HUES48 (cell line): Measurements from ENCODE around the gene GRN.
"Not testable (repeated sequence)": the region's sequence is repeated elsewhere in the genome, so short reads cannot be mapped to it uniquely, and the experiment has no call there.

Experiments used
- H3K27ac ChIP-seq: one replicate; pipeline ENCODE4 v1.7.0; 2013; ENCODE audit warnings: low read depth, low read length, inconsistent platforms
- H3K27me3 ChIP-seq: 2 replicates; pipeline ENCODE4 v1.6.1; 2013; ENCODE audit warnings: mild to moderate bottlenecking, low read length; ENCODE audit not compliant: control insufficient read depth, insufficient read depth
- H3K36me3 ChIP-seq: 2 replicates; pipeline ENCODE4 v1.6.1; 2013; ENCODE audit warnings: low read length; ENCODE audit not compliant: control insufficient read depth, insufficient read depth
- H3K4me1 ChIP-seq: 2 replicates; pipeline ENCODE4 v1.6.1; 2013; ENCODE audit warnings: mild to moderate bottlenecking, low read length; ENCODE audit not compliant: control insufficient read depth, insufficient read depth
- H3K4me3 ChIP-seq: 2 replicates; pipeline ENCODE4 v1.5.1; 2013; ENCODE audit warnings: mild to moderate bottlenecking, low read depth, low read length
- H3K9ac ChIP-seq: 2 replicates; pipeline ENCODE4 v1.6.1; 2013; ENCODE audit warnings: mild to moderate bottlenecking, low read depth, low read length, moderate library complexity
- H3K9me3 ChIP-seq: 2 replicates; pipeline ENCODE4 v1.6.1; 2013; ENCODE audit warnings: low read length; ENCODE audit not compliant: control insufficient read depth, insufficient read depth

The GRN gene

GRCh38 chr17:44363613-44364159 is 18.6 kb downstream of the GRN start, which contains the start of gene FAM171A2:
TSS of gene FAM171A2 (minus strand) at chr17:44363853. CDS start at chr17:44363714, 139 bp downstream.
- Histone ChIP-seq H3K4me1 (peaks cover 21% of the 10 kb centered on the region), H3K9me3 (no peaks in the 10 kb centered on the region), H3K4me3 (peak within 1 kb of the TSS; percentile 79), H3K36me3 (peaks cover 11% of the 10 kb centered on the region; the same call in 1 of the 2 replicates), H3K27me3 (no peaks in the 10 kb centered on the region; the same call in 1 of the 2 replicates), H3K27ac (peak within 1 kb of the TSS; percentile 35), H3K9ac (peak within 1 kb of the TSS; percentile 48; the same call in 1 of the 2 replicates)

DNA sequence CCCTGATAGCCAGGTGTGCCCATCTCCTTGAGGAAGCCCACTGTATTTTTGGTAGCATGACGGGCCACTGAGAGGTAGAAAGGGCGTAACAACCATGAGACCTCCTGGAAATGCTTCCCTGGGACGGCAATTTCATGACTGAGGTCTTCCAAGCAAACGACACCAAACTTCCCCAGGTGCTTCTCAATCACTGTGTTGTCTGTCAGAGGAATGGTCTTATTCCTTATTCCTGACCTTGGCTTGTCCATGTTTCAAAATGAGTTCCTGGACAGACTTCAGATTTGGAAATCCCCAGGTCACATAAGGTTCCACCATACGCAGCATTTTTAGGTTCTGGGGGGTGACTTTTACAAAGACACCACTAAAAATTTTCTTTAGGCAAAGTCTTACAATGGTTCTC is 19.9 kb downstream of the GRN start:
- not testable (repeated sequence) for H3K9ac ChIP-seq, H3K27ac ChIP-seq, H3K36me3 ChIP-seq, H3K4me3 ChIP-seq, H3K27me3 ChIP-seq, H3K9me3 ChIP-seq
- H3K4me1 ChIP-seq: peaks cover 21% of the 10 kb centered on the region

DNA sequence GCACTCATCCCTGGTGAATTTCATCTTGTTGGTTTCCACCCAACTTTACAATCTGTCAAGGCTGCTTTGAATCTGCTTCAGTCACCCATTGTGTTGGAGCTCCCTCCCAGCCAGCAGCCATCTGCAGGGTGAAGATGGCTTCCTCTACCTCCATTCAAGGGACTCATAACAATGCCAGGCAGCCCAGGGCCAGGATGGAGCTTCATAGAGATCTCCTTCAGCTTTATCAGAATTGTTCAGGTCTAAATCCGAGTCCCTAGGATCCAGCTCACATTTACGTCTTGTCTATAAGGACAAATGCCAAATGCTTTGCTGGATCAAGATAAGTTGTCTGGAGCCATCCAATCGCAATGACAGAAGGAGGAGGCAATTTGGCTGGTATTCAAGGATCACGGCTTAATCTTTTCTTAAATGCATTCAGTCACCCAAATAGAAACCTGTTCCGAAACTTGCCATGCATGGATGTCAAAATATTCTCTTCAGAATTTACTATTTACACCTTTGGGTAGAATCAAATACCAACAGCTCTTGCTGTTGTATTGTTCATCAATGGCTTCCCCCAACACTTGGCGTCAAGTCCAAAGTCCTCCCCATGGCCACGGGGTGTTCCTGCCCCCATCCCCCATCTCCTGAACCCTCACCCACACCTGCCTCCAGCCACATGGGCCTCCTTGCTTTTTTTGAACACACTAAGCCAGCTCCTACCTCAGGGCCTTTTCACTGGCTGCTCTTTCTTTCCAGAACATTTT is 22.3 kb downstream of the GRN start:
- H3K9ac ChIP-seq: no peak overlapping the region
- H3K4me1 ChIP-seq: 0 out of 2 replicates have a peak, but pooled peaks cover under 1% of the 10 kb centered on the region
- no peaks in the 10 kb centered on the region for H3K36me3 ChIP-seq
- H3K4me3 ChIP-seq: no peak overlapping the region
- no peak overlapping the region for H3K27ac ChIP-seq
- H3K9me3 ChIP-seq: no peaks in the 10 kb centered on the region
- no peaks in the 10 kb centered on the region; the same call in 1 of the 2 replicates for H3K27me3 ChIP-seq

DNA sequence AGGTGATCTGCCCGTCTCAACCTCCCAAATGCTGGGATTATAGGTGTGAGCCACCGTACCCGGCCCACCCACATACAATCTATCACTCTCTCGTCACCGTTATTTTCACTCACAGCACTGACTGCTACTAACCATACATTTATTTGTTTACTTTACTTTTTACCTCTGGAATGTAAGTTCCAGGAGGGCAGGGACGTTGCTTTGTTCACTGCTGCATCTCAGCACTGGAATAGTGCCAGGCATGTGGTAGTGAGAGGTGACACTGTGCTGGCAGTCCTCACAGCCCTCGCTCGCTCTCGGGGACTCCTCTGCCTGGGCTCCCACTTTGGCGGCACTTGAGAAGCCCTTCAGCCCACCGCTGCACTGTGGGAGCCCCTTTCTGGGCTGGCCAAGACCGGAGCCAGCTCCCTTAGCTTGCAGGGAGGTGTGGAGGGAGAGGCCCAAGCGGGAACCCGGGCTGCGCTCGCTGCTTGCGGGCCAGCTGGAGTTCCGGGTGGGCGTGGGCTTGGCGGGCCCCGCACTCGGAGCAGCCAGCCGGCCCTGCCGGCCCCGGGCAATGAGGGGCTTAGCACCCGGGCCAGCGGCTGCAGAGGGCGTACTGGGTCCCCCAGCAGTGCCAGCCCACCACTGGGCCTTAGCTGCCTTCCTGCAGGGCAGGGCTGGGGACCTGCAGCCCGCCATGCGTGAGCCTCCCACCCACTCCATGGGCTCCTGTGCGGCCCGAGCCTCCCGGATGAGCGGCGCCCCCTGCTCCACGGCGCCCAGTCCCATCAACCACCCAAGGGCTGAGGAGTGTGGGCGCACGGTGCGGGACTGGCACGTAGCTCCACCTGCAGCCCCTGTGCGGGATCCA is 23.5 kb downstream of the GRN start:
- H3K36me3 ChIP-seq, H3K4me3 ChIP-seq, H3K9me3 ChIP-seq, H3K27me3 ChIP-seq, H3K27ac ChIP-seq, H3K9ac ChIP-seq, H3K4me1 ChIP-seq: not testable (repeated sequence)

DNA sequence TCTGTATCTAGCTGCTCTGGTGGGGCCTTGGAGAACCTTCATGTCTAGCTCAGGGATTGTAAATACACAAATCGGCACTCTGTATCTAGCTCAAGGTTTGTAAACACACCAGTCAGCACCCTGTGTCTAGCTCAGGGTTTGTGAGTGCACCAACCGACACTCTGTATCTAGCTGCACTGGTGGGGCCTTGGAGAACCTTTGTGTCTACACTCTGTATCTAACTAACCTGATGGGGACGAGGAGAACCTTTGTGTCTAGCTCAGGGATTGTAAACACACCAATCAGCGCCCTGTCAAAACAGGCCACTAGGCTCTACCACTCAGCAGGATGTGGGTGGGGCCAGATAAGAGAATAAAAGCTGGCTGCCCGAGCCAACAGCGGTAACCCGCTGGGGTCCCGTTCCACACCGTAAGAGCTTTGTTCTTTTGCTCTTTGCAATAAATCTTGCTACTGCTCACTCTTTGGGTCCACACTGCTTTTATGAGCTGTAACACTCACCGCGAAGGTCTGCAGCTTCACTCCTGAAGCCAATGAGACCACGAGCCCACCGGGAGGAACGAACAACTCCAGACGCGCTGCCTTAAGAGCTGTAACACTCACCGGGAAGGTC is 24.4 kb downstream of the GRN start:
- not testable (repeated sequence) for H3K4me1 ChIP-seq, H3K27ac ChIP-seq, H3K36me3 ChIP-seq, H3K4me3 ChIP-seq, H3K9me3 ChIP-seq, H3K9ac ChIP-seq, H3K27me3 ChIP-seq

- Histone ChIP-seq H3K9me3 (no peaks in the 10 kb centered on the region), H3K27me3 (no peaks in the 10 kb centered on the region), H3K27ac (no peak overlapping the region), H3K4me3 (no peak overlapping the region), H3K4me1 (peaks cover 9% of the 10 kb centered on the region; the same call in 1 of the 2 replicates), H3K36me3 (no peaks in the 10 kb centered on the region), H3K9ac (no peak overlapping the region)
Observed at GRCh38 chr17:44372036-44372435, 26.9 kb downstream of the GRN start.

DNA sequence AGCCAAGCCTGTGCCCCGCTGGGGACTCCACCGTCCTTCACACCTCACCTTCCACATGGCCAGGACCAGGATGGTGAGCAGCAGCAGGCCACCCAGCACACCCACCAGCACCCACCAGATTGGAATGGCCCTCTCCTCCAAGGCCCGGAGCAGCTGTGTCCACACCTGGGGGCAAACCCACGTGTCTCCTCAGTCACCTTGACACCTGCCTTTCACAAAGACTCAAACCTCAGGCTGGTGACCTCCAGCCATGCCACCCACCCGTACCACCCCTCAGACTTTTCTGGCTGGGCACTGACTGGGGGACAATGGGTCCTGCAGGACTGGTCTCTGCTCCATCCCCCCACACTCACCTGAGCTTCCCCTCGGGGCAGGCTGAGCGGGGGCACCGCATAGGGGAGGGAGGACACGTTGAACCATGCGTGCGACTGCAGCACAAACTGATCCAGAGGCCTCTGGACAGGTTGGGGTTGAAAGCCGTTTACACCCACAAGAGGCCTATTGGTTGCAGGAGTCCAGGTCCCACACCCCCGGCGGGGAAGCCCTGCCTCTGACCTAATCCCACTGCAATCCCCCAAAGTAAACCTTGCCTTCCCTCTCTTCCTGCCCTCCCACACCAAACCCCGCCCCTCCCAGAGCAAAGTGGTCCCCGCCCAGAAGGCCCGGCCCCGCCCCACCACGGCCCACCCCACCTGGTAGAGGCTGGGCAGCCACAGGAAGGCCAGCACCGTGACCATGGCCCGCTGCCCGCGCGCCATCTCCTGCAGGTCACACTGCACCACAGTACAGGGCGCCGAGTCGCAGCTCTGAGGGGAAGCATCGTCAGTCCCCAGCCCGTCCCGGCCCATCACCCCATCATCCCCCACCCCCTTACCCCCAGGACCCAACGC is 29.4 kb downstream of the GRN start:
- Histone ChIP-seq H3K27ac (no peak overlapping the region), H3K36me3 (no peaks in the 10 kb centered on the region), H3K9ac (no peak overlapping the region), H3K27me3 (no peaks in the 10 kb centered on the region), H3K4me3 (0 out of 2 replicates have a peak overlapping the region, but pooled peaks have one; percentile 12), H3K4me1 (peaks cover 9% of the 10 kb centered on the region; the same call in 1 of the 2 replicates), H3K9me3 (no peaks in the 10 kb centered on the region)

- Histone ChIP-seq H3K4me3 (no peak overlapping the region), H3K4me1 (peaks cover 9% of the 10 kb centered on the region; the same call in 1 of the 2 replicates), H3K9me3 (no peaks in the 10 kb centered on the region), H3K9ac (no peak overlapping the region), H3K27me3 (no peaks in the 10 kb centered on the region), H3K36me3 (no peaks in the 10 kb centered on the region), H3K27ac (no peak overlapping the region)
Observed at GRCh38 chr17:44375196-44376017, 30.3 kb downstream of the GRN start.

DNA sequence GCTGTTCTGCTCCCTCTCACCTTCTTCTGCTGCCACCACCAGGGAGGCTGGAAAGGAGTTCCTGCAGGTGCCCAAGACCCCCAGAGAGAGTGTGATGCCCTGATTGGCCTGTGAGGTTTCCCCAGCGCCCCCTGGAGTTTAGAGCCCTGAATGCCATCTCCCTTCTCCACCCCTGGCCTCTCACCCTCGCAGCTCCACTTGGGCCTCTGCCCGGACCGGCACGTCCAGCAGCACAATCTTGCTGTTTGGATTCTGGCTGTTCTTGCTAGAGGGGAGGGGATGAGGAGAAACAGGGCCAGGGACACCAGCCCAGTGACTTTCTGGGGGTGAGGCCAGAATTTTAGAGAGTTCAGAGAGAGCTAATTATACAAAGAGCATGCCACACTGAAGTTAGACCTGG is 31.0 kb downstream of the GRN start:
- Histone ChIP-seq H3K9me3 (no peaks in the 10 kb centered on the region), H3K27ac (no peak overlapping the region), H3K36me3 (no peaks in the 10 kb centered on the region), H3K27me3 (no peaks in the 10 kb centered on the region), H3K4me3 (no peak overlapping the region), H3K4me1 (peaks cover 9% of the 10 kb centered on the region; the same call in 1 of the 2 replicates), H3K9ac (no peak overlapping the region)
